Heart left ventricle (tissue), 16 donors: Measurements from ENCODE around the gene SCN9A. TPM values are rescaled to one million over a fixed set of nuclear protein-coding genes. Genes with fewer than 3 reads are reported as not detected.
A peak's percentile ranks its signal among the peaks of the same experiment; 100 is the strongest.
"Not testable (repeated sequence)": the region's sequence is repeated elsewhere in the genome, so short reads cannot be mapped to it uniquely, and the experiment has no call there.

Source experiments
- ATAC-seq, 4 donors: fragments of 200-7000 bp; cut with Tn5 transposase; one replicate each; pipeline ENCODE4 v1.9.1; 2020 to 2022; ENCODE audit warnings: moderate library complexity in 4 of 4, mild to moderate bottlenecking in 3 of 4, moderate number of reproducible peaks in 1 of 4
- DNase-seq, 5 donors: peaks; one replicate each; pipeline ENCODE4 v3.0.0-alpha.2; 2020
- H3K27ac ChIP-seq, 12 donors: fragments of 200-600 bp; sonication (generic) in 4 of 12; one replicate each; pipeline versions ENCODE4 v1.5.0 to v1.8.0; 2016 to 2022; ENCODE audit warnings: mild to moderate bottlenecking in 2 of 12
- H3K27me3 ChIP-seq, 9 donors: fragments of 200-600 bp; sonication (generic) in 2 of 9; one replicate each; pipeline versions ENCODE4 v1.5.1 to v1.8.0; 2016 to 2022; ENCODE audit warnings: mild to moderate bottlenecking in 3 of 9
- H3K36me3 ChIP-seq, 9 donors: fragments of 200-600 bp; sonication (generic) in 2 of 9; one replicate each; pipeline versions ENCODE4 v1.5.0 to v1.8.0; 2018 to 2022; ENCODE audit warnings: mild to moderate bottlenecking in 2 of 9
- H3K4me1 ChIP-seq, 12 donors: fragments of 200-600 bp; sonication (generic) in 4 of 12; one replicate each; pipeline versions ENCODE4 v1.5.0 to v1.8.0; 2016 to 2022; ENCODE audit warnings: mild to moderate bottlenecking in 3 of 12
- H3K4me3 ChIP-seq, 12 donors: fragments of 200-600 bp; sonication (generic) in 4 of 12; one replicate each; pipeline versions ENCODE4 v1.5.0 to v1.8.0; 2017 to 2022; ENCODE audit warnings: mild to moderate bottlenecking in 9 of 12, moderate library complexity in 4 of 12
- H3K9me3 ChIP-seq, 12 donors: fragments of 200-600 bp; sonication (generic) in 4 of 12; one replicate each; pipeline versions ENCODE4 v1.5.0 to v1.8.0; 2016 to 2022; ENCODE audit warnings: mild to moderate bottlenecking in 1 of 12
- CTCF ChIP-seq, 12 donors: fragments of 200-600 bp; sonication (generic) in 4 of 12; IDR thresholded peaks; one replicate each; pipeline versions ENCODE4 v1.5.0 to v1.8.0; 2018 to 2022; ENCODE audit warnings: antibody characterized with exemption in 12 of 12, mild to moderate bottlenecking in 5 of 12
- POLR2A ChIP-seq, 2 donors: fragments of 450-650 bp; IDR thresholded peaks; one replicate each; pipeline ENCODE4 v1.6.1; 2017; ENCODE audit warnings: antibody characterized with exemption in 2 of 2, mild to moderate bottlenecking in 2 of 2, moderate library complexity in 2 of 2
- WGBS, 4 donors: extraction: QIAGEN DNeasy Blood & Tissue Kit in 2 of 4; methylation state at CpG; one replicate each; pipeline versions ENCODE4 v1.1.5 to v1.1.7; 2013 to 2018; 5-methylcytosine and 5-hydroxymethylcytosine counted together
- intact Hi-C, 10 donors: fragments of 100-400 bp; cut with DNase I; formaldehyde crosslinking; loops; one replicate each; pipeline versions ENCODE4 v1.11.1 to v1.14.2; 2022
- polyA plus RNA-seq, 2 donors: library from polyadenylated mRNA; stranded (reverse); fragments of 200-250 nt; gene quantifications; one replicate each; pipeline ENCODE4 v1.2.3, GENCODE V29; 2013
- total RNA-seq, 9 donors: library from RNA; depleted of rRNA in 2 of 9; stranded (reverse); fragments of >200 nt in 2 of 9; fragmentation: NEBNext Ultra II Directional in 3 of 9; extraction: Animal tissue kit (Norgen Biotek cat#: 25700) in 3 of 9; gene quantifications; one replicate each; pipeline versions ENCODE4 v1.1.0 to v1.2.4, GENCODE V29; 2016 to 2023
- donor health status: ischemic (EF 13 %, LVEDD 7.1; RV severe dilation, severe dysfunction).
- donor health status: healthy with polysubstance abuse.
- donor health status: DM: no; HTN: yes; CAD: no.
- donor health status: DM: no; HTN: no; CAD: no.
- donor health status: ischemic (EF 25% LVEDD 6.9; RV normal size, moderate dysfunction).
- donor health status: ischemic (EF 25% LVEDD 5.7; RV mildly dilated, moderate dysfunction).
- donor health status: healthy.
- donor health status: DM: yes; HTN: yes; CAD: no.
- donor health status: ischemic (EF 35%, LVEDD 5.7; RV mildly dilated, moderate dysfunction).
- donor health status: nonischemic (EF 11% LVEDD 7.7; RV severe dilation, severe dysfunction).
- donor health status: DM: yes; HTN: yes; CAD: no.
- donor health status: PGD.
- donor health status: ischemic (EF 29% LVEDD 5.4; RV normal size, mild dysfunction).
- donor health status: nonischemic (EF 23%, LVEDD 6.1; RV moderate dilation, normal function).

SCN9A gene
- total and polyA plus RNA-seq, 11 donors, result 0.08 to 3.2 (median 0.99) TPM

GRCh38 chr2:166410828-166411472 is 35.2 kb upstream of the SCN9A start:
- TF ChIP-seq CTCF (IDR thresholded peaks at IDR 0.05), result no peak
- no peak for TF ChIP-seq POLR2A (IDR thresholded peaks at IDR 0.05)
- H3K27me3 ChIP-seq, result no peaks in the 10 kb centered on the region
- DNase-seq, result no peak
- WGBS, 4 donors, result 63 to 76% (median 72%) methylated on average over 7 of the region's 7 CpGs
- peak in 1 of 4 donors; percentile 81 for ATAC-seq
- H3K9me3 ChIP-seq, result no peaks in the 10 kb centered on the region
- no peaks in the 10 kb centered on the region for H3K4me1 ChIP-seq
- intact Hi-C loops, result no loop called here
- H3K27ac ChIP-seq, result no peak overlapping the region
- H3K36me3 ChIP-seq, result peaks cover 0 to 44% (median 3%) of the 10 kb centered on the region in 9 donors
- H3K4me3 ChIP-seq, result no peak overlapping the region

GRCh38 chr2:166407746-166408145 is 32.0 kb upstream of the SCN9A start:
- H3K27ac ChIP-seq, H3K4me3 ChIP-seq, ATAC-seq, H3K4me1 ChIP-seq, H3K9me3 ChIP-seq, DNase-seq, intact Hi-C loops, H3K27me3 ChIP-seq: not testable (repeated sequence)
- WGBS, 4 donors, result 80 to 88% (median 83%) methylated on average over 2 of the region's 2 CpGs
- peaks cover 0 to 41% (median 3%) of the 10 kb centered on the region in 9 donors for H3K36me3 ChIP-seq

DNA sequence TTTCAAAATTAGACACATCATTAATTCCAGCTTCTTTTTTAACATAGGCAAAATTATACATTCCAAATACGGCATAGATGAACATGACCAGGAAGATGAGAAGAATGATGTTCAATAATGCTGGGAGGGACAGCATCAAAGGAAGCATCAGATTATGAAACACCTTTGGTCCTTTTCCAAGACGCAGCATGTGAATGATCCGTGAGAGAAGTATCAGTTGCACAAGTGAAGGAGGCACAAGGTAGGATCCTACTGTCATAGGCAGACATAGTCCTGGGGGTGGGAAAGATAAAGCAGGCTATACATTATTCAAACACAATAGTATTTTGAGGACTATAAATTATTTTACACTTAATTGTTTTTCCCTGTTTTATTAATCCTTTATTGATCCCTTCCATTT is 30.6 kb upstream of the SCN9A start:
- intact Hi-C loops, result no loop called here
- no peak overlapping the region for H3K27ac ChIP-seq
- 78 to 94% (median 86%) methylated on average over 3 of the region's 3 CpGs for WGBS, 4 donors
- TF ChIP-seq POLR2A (IDR thresholded peaks at IDR 0.05) (no peak), CTCF (IDR thresholded peaks at IDR 0.05) (no peak)
- no peaks in the 10 kb centered on the region for H3K27me3 ChIP-seq
- DNase-seq (no peak), ATAC-seq (no peak)
- H3K4me1 ChIP-seq, result no peaks in the 10 kb centered on the region
- H3K4me3 ChIP-seq, result no peak overlapping the region
- no peaks in the 10 kb centered on the region for H3K9me3 ChIP-seq
- H3K36me3 ChIP-seq, result peaks cover 0 to 32% (median 1%) of the 10 kb centered on the region in 9 donors

DNA sequence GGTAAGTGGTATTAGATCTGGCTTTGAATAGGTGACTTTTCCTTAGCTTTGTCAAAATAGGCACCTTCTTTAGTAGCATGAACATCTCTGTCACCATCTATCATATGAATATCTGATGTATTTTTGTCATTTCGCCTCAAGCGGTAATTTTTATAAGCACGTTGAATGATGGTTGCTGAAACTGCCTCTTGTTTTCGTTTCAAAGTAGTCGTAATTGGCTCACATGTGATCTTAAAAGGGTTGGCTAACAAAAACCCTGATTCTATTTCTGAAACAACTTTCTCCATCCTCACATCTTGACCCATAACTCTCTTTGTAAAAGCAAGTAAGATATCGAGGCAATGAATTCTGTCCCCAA is 29.8 kb upstream of the SCN9A start:
- Histone ChIP-seq H3K27me3 (no peaks in the 10 kb centered on the region), H3K27ac (no peak overlapping the region), H3K9me3 (no peaks in the 10 kb centered on the region), H3K4me3 (no peak overlapping the region), H3K36me3 (peaks cover 0 to 32% (median 0%) of the 10 kb centered on the region in 9 donors), H3K4me1 (no peaks in the 10 kb centered on the region)
- no peak for DNase-seq
- no peak for ATAC-seq
- intact Hi-C loops, result no loop called here
- WGBS, 4 donors, result 83 to 93% (median 90%) methylated on average over 6 of the region's 6 CpGs
- no peak for TF ChIP-seq POLR2A (IDR thresholded peaks at IDR 0.05)
- no peak for TF ChIP-seq CTCF (IDR thresholded peaks at IDR 0.05)
